ENCODE results near the gene GEMIN8. TPM values are rescaled to one million over a fixed set of nuclear protein-coding genes. Genes with fewer than 3 reads are reported as not detected.

Gene GEMIN8
- total RNA-seq (17.7 and 20.6 TPM in 2 replicates), polyA plus RNA-seq (25.1 and 26.1 TPM in 2 replicates), polyA minus RNA-seq (9.9 and 10.3 TPM in 2 replicates)
- total RNA-seq (2013), result 13.8 TPM

GRCh38 chrX:14029425-14030173, at the start of gene GEMIN8:
Gene GEMIN8, minus strand, starts transcription at chrX:14029892. Its CDS starts 8,414 bp downstream, at chrX:14021478.
- peak within 1 kb of the TSS; percentile 82 to 93 for H3K27ac ChIP-seq (ENCODE audit: low read length in 2 of 2)
- peak within 1 kb of the TSS; percentile 93 for H2AFZ ChIP-seq (ENCODE audit: insufficient read depth, low read depth, low read length, poor library complexity, severe bottlenecking)
- no peaks in the 10 kb centered on the region for H3K9me3 ChIP-seq (ENCODE audit: control extremely low read depth in 1 of 3, control insufficient read depth in 2 of 3, insufficient read depth in 1 of 3, low read length in 2 of 3)
- H3K4me1 ChIP-seq (ENCODE audit: control insufficient read depth in 2 of 2, insufficient read depth in 2 of 2, low read length in 2 of 2), result peaks cover 17 to 23% of the 10 kb centered on the region in 2 donors
- no peak for TF ChIP-seq EZH2 (IDR thresholded peaks at IDR 0.05; ENCODE audit: borderline replicate concordance, insufficient read depth, low read depth, low read length, poor library complexity, severe bottlenecking)
- no peak for TF ChIP-seq CTCF (IDR thresholded peaks at IDR 0.05)
- peak within 1 kb of the TSS; percentile 67 to 92 (median 80) for H3K4me3 ChIP-seq (ENCODE audit: control extremely low read depth in 1 of 5, extremely low read depth in 1 of 5, insufficient read depth in 1 of 5, low read depth in 2 of 5, low read length in 4 of 5)
- peaks cover 16% of the 10 kb centered on the region for H3K79me2 ChIP-seq (ENCODE audit: control insufficient read depth, insufficient read depth, low read length)
- Mint-ChIP-seq H3K4me3 (peak within 1 kb of the TSS; percentile 96), H3K9me3 (ENCODE audit: insufficient read depth) (no peaks in the 10 kb centered on the region), H3K4me1 (peaks cover 28% of the 10 kb centered on the region), H3K27me3 (no peaks in the 10 kb centered on the region), H3K27ac (peak within 1 kb of the TSS; percentile 98)
- CTCF ChIA-PET, result interaction anchor here (0.7 to 2.7 kb wide), 7 partner anchors 279 to 553 kb away, joined by 3 to 21 read pairs (median 3); no protein-coding TSS in a partner anchor
- peak within 1 kb of the TSS; percentile 79 for H3K4me2 ChIP-seq (replicated peaks; ENCODE audit: low read depth, low read length, poor library complexity, severe bottlenecking)
- under 1% methylated on average over 46 of the region's 67 CpGs for WGBS (ENCODE audit: insufficient coverage)
- intact Hi-C loops (cut with micrococcal nuclease), result loop anchor here (1.0 to 10.0 kb wide), 6 partner anchors 295 to 1643 kb away; partner anchors contain the start of genes OFD1, PIGA, PRPS2 and TCEANC
- peaks cover 0 to 13% (median 0%) of the 10 kb centered on the region in 4 experiments for H3K27me3 ChIP-seq (replicated peaks in 1 of 4; ENCODE audit: control extremely low read depth in 1 of 4, control insufficient read depth in 3 of 4, insufficient read depth in 4 of 4, low read length in 3 of 4)
- DNase-seq, result peak; percentile 90
- no peaks in the 10 kb centered on the region for H4K20me1 ChIP-seq (ENCODE audit: control insufficient read depth, insufficient read depth, low read length, poor library complexity, severe bottlenecking)
- ATAC-seq (ENCODE audit: low read depth), result peak; percentile 93
- peak within 1 kb of the TSS; percentile 91 for H3K9ac ChIP-seq (ENCODE audit: low read length)
- peaks cover 0 to 2% of the 10 kb centered on the region in 2 experiments for H3K36me3 ChIP-seq (replicated peaks in 1 of 2; ENCODE audit: control extremely low read depth in 1 of 2, control insufficient read depth in 1 of 2, extremely low read depth in 1 of 2, insufficient read depth in 2 of 2, low read length in 1 of 2)
- POLR2A ChIA-PET, result interaction anchor here (0.6 to 0.8 kb wide), 2 partner anchors 377 to 495 kb away, joined by 3 read pairs; partner anchors contain the start of gene TCEANC

GRCh38 chrX:14076639-14077038, 46.9 kb upstream of the GEMIN8 start:
- ChIA-PET POLR2A (no interaction called here), CTCF (no interaction called here)
- H4K20me1 ChIP-seq (ENCODE audit: control insufficient read depth, insufficient read depth, low read length, poor library complexity, severe bottlenecking), result no peaks in the 10 kb centered on the region
- no peak overlapping the region for H3K4me2 ChIP-seq (replicated peaks; ENCODE audit: low read depth, low read length, poor library complexity, severe bottlenecking)
- H3K9me3 ChIP-seq (ENCODE audit: control extremely low read depth in 1 of 3, control insufficient read depth in 2 of 3, insufficient read depth in 1 of 3, low read length in 2 of 3), result no peaks in the 10 kb centered on the region
- no peaks in the 10 kb centered on the region for H3K9me3 Mint-ChIP-seq (ENCODE audit: insufficient read depth)
- no peak for TF ChIP-seq CTCF (IDR thresholded peaks at IDR 0.05)
- TF ChIP-seq EZH2 (IDR thresholded peaks at IDR 0.05; ENCODE audit: borderline replicate concordance, insufficient read depth, low read depth, low read length, poor library complexity, severe bottlenecking), result no peak
- peaks cover 0 to 8% (median 0%) of the 10 kb centered on the region in 4 experiments for H3K27me3 ChIP-seq (replicated peaks in 1 of 4; ENCODE audit: control extremely low read depth in 1 of 4, control insufficient read depth in 3 of 4, insufficient read depth in 4 of 4, low read length in 3 of 4)
- H3K36me3 ChIP-seq (replicated peaks in 1 of 2; ENCODE audit: control extremely low read depth in 1 of 2, control insufficient read depth in 1 of 2, extremely low read depth in 1 of 2, insufficient read depth in 2 of 2, low read length in 1 of 2), result no peaks in the 10 kb centered on the region
- no peak overlapping the region for H2AFZ ChIP-seq (ENCODE audit: insufficient read depth, low read depth, low read length, poor library complexity, severe bottlenecking)
- H3K27ac Mint-ChIP-seq, result no peak overlapping the region
- no peak overlapping the region for H3K4me3 ChIP-seq (ENCODE audit: control extremely low read depth in 1 of 5, extremely low read depth in 1 of 5, insufficient read depth in 1 of 5, low read depth in 2 of 5, low read length in 4 of 5)
- H3K4me1 Mint-ChIP-seq, result peaks cover 13% of the 10 kb centered on the region
- peaks cover 5% of the 10 kb centered on the region for H3K27me3 Mint-ChIP-seq
- no peak overlapping the region for H3K27ac ChIP-seq (ENCODE audit: low read length in 2 of 2)
- no peaks in the 10 kb centered on the region for H3K79me2 ChIP-seq (ENCODE audit: control insufficient read depth, insufficient read depth, low read length)
- ATAC-seq (ENCODE audit: low read depth) (no peak), DNase-seq (no peak)
- H3K9ac ChIP-seq (ENCODE audit: low read length), result no peak overlapping the region
- peaks cover 5 to 9% of the 10 kb centered on the region in 2 donors for H3K4me1 ChIP-seq (ENCODE audit: control insufficient read depth in 2 of 2, insufficient read depth in 2 of 2, low read length in 2 of 2)
- intact Hi-C loops (cut with micrococcal nuclease), result no loop called here
- no peak overlapping the region for H3K4me3 Mint-ChIP-seq
